Muscle of leg (tissue), 11 donors: ENCODE measurements around the gene TRABD. TPM values are rescaled to one million over a fixed set of nuclear protein-coding genes. Genes with fewer than 3 reads are reported as not detected.

Source experiments
- DNase-seq: peaks from one replicate; pipeline ENCODE4 v3.0.0; 2013
- H3K27ac ChIP-seq: one replicate; pipeline ENCODE4 v1.5.1; 2013; ENCODE audit warnings: mild to moderate bottlenecking, low read length, control low read depth
- H3K27me3 ChIP-seq: one replicate; pipeline ENCODE4 v1.6.1; 2013; ENCODE audit warnings: low read length; ENCODE audit not compliant: control insufficient read depth, insufficient read depth
- H3K36me3 ChIP-seq: one replicate; pipeline ENCODE4 v1.6.1; 2013; ENCODE audit warnings: low read length; ENCODE audit not compliant: control insufficient read depth, insufficient read depth
- H3K4me1 ChIP-seq: one replicate; pipeline ENCODE4 v1.6.1; 2013; ENCODE audit warnings: low read length; ENCODE audit not compliant: control insufficient read depth, insufficient read depth
- H3K4me3 ChIP-seq: one replicate; pipeline ENCODE4 v1.5.1; 2013; ENCODE audit warnings: low read length, control low read depth
- H3K9me3 ChIP-seq: replicated peaks from 2 replicates; pipeline ENCODE4 v1.6.1; 2013; ENCODE audit warnings: low read depth, low read length; ENCODE audit not compliant: control insufficient read depth
- WGBS: methylation state at CpG from one replicate; pipeline ENCODE4 v1.1.5; 2013; ENCODE audit warnings: missing lambda C conversion rate; ENCODE audit not compliant: insufficient coverage; 5-methylcytosine and 5-hydroxymethylcytosine counted together
- polyA plus RNA-seq, 8 donors: library from polyadenylated mRNA; unstranded; fragments of 120-200 nt; gene quantifications; one replicate each; pipeline versions ENCODE4 v1.2.1 to v1.2.3, GENCODE V29; 2013; ENCODE audit warnings: inconsistent platforms in 1 of 8, low replicate concordance in 1 of 8; ENCODE audit not compliant: insufficient read length in 8 of 8, insufficient read depth in 1 of 8
- total RNA-seq: library from RNA; stranded (reverse); fragments of 120-200 nt; gene quantifications from one replicate; pipeline ENCODE4 v1.2.4, GENCODE V29; 2013

The TRABD gene
- total and polyA plus RNA-seq, 9 donors: 10.5 to 28.5 (median 19.0) TPM

- Histone ChIP-seq H3K27ac (no peak overlapping the region), H3K4me1 (peaks cover 49% of the 10 kb centered on the region), H3K27me3 (no peaks in the 10 kb centered on the region), H3K36me3 (peaks cover 31% of the 10 kb centered on the region), H3K4me3 (no peak overlapping the region), H3K9me3 (no peaks in the 10 kb centered on the region)
- WGBS: 87% methylated on average over 16 of the region's 20 CpGs
- no peak for DNase-seq
Measured at GRCh38 chr22:50246242-50247175, 60.8 kb downstream of the TRABD start.

- H3K27me3 ChIP-seq: no peaks in the 10 kb centered on the region
- no peak overlapping the region for H3K27ac ChIP-seq
- H3K9me3 ChIP-seq: no peaks in the 10 kb centered on the region
- no peak overlapping the region for H3K4me3 ChIP-seq
- WGBS: 37% methylated on average over 16 of the region's 16 CpGs
- H3K36me3 ChIP-seq: peaks cover 31% of the 10 kb centered on the region
- DNase-seq: no peak
- peaks cover 40% of the 10 kb centered on the region for H3K4me1 ChIP-seq
Measured at GRCh38 chr22:50247748-50248147, 62.0 kb downstream of the TRABD start.

GRCh38 chr22:50248196-50249081 is 62.7 kb downstream of the TRABD start:
- no peaks in the 10 kb centered on the region for H3K9me3 ChIP-seq
- no peak overlapping the region for H3K27ac ChIP-seq
- no peaks in the 10 kb centered on the region for H3K27me3 ChIP-seq
- WGBS: 79% methylated on average over 16 of the region's 29 CpGs
- no peak for DNase-seq
- no peak overlapping the region for H3K4me3 ChIP-seq
- H3K4me1 ChIP-seq: peaks cover 34% of the 10 kb centered on the region
- H3K36me3 ChIP-seq: peaks cover 31% of the 10 kb centered on the region

Other genes with a start within 250 kb of the TRABD start
- 14.7 TPM for gene PIM3, start 225.1 kb upstream of the TRABD start, total RNA-seq
- gene PIM3, start 225.1 kb upstream of the TRABD start, polyA plus RNA-seq: 10 to 100 TPM; 13.6 to 21.6 (median 16.3) TPM
- gene IL17REL, start 173.1 kb upstream of the TRABD start, total RNA-seq: not detected
- under 1 TPM in 1 of 8 donors, not detected in 7; 0.05 TPM for gene IL17REL, start 173.1 kb upstream of the TRABD start, polyA plus RNA-seq
- gene TTLL8, start 127.6 kb upstream of the TRABD start, total RNA-seq: not detected
- not detected for gene TTLL8, start 127.6 kb upstream of the TRABD start, polyA plus RNA-seq
- gene MLC1, start 100.5 kb upstream of the TRABD start, total RNA-seq: 0.31 TPM
- 1 to 10 TPM in 1 of 8 donors, under 1 TPM in 7; 0.45 to 1.2 (median 0.85) TPM for gene MLC1, start 100.5 kb upstream of the TRABD start, polyA plus RNA-seq
- gene MOV10L1, start 95.9 kb upstream of the TRABD start, total RNA-seq: 0.40 TPM
- under 1 TPM; 0.08 to 0.50 (median 0.20) TPM for gene MOV10L1, start 95.9 kb upstream of the TRABD start, polyA plus RNA-seq
- gene PANX2, start 15.2 kb upstream of the TRABD start, total RNA-seq: 0.13 TPM
- under 1 TPM; 0.04 to 0.19 (median 0.15) TPM for gene PANX2, start 15.2 kb upstream of the TRABD start, polyA plus RNA-seq
- gene SELENOO, start 15.1 kb downstream of the TRABD start, total RNA-seq: 11.8 TPM
- gene SELENOO, start 15.1 kb downstream of the TRABD start, polyA plus RNA-seq: 10 to 100 TPM; 10.8 to 21.1 (median 14.5) TPM
- gene TUBGCP6, start 59.1 kb downstream of the TRABD start, total RNA-seq: 26.2 TPM
- 10 to 100 TPM; 21.4 to 35.3 (median 26.4) TPM for gene TUBGCP6, start 59.1 kb downstream of the TRABD start, polyA plus RNA-seq
- gene HDAC10, start 65.4 kb downstream of the TRABD start, total RNA-seq: 11.5 TPM
- 10 to 100 TPM; 10.8 to 23.7 (median 16.9) TPM for gene HDAC10, start 65.4 kb downstream of the TRABD start, polyA plus RNA-seq
- gene MAPK12, start 75.8 kb downstream of the TRABD start, total RNA-seq: 25.6 TPM
- gene MAPK12, start 75.8 kb downstream of the TRABD start, polyA plus RNA-seq: 10 to 100 TPM in 7 of 8 donors, 1 to 10 TPM in 1; 9.4 to 37.8 (median 19.1) TPM
- gene MAPK11, start 84.5 kb downstream of the TRABD start, total RNA-seq: 4.5 TPM
- gene MAPK11, start 84.5 kb downstream of the TRABD start, polyA plus RNA-seq: 1 to 10 TPM; 6.1 to 8.7 (median 6.8) TPM
- 36.9 TPM for gene PLXNB2, start 121.7 kb downstream of the TRABD start, total RNA-seq
- gene PLXNB2, start 121.7 kb downstream of the TRABD start, polyA plus RNA-seq: 100 to 1,000 TPM in 2 of 8 donors, 10 to 100 TPM in 6; 72.1 to 110 (median 94.2) TPM
- 2.0 TPM for gene DENND6B, start 141.1 kb downstream of the TRABD start, total RNA-seq
- 1 to 10 TPM; 3.9 to 7.1 (median 4.8) TPM for gene DENND6B, start 141.1 kb downstream of the TRABD start, polyA plus RNA-seq
- gene PPP6R2, start 157.4 kb downstream of the TRABD start, total RNA-seq: 36.4 TPM
- 10 to 100 TPM; 29.8 to 41.5 (median 36.2) TPM for gene PPP6R2, start 157.4 kb downstream of the TRABD start, polyA plus RNA-seq